Cardiac fibroblast (primary cell): Measurements from ENCODE around the gene MATN4.
A peak's percentile ranks its signal among the peaks of the same experiment; 100 is the strongest.

Experiments
- DNase-seq, 2 donors: peaks; one replicate each; pipeline versions ENCODE4 v3.0.0 to v3.0.0-alpha.2; 2010; ENCODE audit warnings: low read depth in 2 of 2
- H3K4me3 ChIP-seq, 2 donors: replicated peaks in 1 of 2; 1 replicate in 1 of 2; 2 replicates in 1 of 2; pipeline ENCODE4 v1.5.1; 2011; ENCODE audit warnings: low read depth in 2 of 2, low read length in 2 of 2, mild to moderate bottlenecking in 2 of 2, moderate library complexity in 1 of 2
- TF ChIP-seq, protein P1 (sequence below): IDR thresholded peaks from one replicate; pipeline ENCODE4 v1.5.1; 2011; ENCODE audit warnings: low read depth, mild to moderate bottlenecking, low read length, inconsistent platforms

MATN4 gene

DNA sequence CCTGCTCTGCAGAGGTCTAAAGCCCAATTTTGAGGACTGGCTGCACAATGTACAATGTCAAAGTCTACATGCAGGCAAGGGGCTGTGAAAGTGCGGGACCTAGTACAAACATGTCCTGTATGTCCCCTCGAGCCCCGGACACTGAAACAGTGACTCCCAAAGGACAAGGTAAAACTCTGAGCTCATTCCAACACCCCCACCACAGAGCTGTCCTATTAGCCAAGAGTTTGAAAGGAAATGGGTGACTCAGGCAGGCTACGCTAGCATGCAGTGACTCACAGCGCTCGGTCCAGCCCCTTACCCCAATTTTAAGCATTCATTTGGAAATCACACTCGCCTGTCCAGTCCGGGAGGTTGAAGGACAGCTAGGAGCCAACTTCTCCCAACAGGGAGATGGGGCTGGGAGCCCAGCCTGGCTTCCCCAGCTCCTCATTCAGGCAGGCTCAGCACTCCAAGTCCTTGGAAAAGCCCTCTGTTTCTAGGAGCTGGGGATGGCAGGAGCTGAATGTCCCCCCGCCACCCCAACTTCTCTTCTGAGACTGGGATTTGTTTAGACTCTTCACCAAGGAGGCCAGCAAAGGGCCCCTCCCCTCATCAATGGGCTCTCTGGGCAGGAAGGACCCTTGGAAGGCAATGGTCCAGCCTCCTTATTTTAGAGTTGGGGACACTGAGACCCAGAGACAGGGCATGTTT, 36.2 kb upstream of the MATN4 start:
- peak; percentile 90 to 93 for DNase-seq
- TF ChIP-seq, protein P1, sequence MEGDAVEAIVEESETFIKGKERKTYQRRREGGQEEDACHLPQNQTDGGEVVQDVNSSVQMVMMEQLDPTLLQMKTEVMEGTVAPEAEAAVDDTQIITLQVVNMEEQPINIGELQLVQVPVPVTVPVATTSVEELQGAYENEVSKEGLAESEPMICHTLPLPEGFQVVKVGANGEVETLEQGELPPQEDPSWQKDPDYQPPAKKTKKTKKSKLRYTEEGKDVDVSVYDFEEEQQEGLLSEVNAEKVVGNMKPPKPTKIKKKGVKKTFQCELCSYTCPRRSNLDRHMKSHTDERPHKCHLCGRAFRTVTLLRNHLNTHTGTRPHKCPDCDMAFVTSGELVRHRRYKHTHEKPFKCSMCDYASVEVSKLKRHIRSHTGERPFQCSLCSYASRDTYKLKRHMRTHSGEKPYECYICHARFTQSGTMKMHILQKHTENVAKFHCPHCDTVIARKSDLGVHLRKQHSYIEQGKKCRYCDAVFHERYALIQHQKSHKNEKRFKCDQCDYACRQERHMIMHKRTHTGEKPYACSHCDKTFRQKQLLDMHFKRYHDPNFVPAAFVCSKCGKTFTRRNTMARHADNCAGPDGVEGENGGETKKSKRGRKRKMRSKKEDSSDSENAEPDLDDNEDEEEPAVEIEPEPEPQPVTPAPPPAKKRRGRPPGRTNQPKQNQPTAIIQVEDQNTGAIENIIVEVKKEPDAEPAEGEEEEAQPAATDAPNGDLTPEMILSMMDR = no peak
- H3K4me3 ChIP-seq = peak overlapping the region in 1 of 2 donors; percentile 32

DNA sequence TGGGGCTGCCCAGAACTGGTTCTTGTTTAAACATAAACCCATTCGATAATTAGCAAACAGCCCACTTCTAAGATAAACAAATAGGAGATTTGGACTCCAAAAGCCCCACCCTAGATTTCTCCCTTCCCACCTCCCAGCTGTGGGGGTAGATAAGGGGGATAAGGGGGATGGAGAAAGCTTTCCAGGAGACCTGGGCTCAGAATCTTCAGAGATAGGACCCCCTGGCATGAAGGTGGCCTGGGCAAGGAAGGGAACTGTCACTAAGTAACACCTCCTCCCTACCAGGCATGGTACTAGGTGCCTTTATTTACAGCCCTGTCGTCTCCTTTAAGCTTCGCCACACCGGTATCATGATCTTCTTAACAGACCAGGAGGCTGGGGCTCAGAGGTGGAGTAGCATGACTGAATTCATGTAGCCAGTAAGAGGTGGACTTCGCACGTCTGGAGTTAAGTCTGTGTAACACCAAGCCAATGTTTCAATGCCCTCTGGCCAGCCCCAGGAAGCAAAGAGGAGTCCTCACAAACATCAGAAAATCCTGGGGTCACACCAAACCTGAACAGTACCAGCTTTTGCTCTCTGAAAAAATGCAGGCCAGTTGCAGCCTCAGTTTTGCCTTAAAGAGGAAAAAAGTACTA, 35.6 kb upstream of the MATN4 start:
- no peak for DNase-seq
- TF ChIP-seq, protein P1 = no peak
- peak overlapping the region in 1 of 2 donors; percentile 32 for H3K4me3 ChIP-seq

DNA sequence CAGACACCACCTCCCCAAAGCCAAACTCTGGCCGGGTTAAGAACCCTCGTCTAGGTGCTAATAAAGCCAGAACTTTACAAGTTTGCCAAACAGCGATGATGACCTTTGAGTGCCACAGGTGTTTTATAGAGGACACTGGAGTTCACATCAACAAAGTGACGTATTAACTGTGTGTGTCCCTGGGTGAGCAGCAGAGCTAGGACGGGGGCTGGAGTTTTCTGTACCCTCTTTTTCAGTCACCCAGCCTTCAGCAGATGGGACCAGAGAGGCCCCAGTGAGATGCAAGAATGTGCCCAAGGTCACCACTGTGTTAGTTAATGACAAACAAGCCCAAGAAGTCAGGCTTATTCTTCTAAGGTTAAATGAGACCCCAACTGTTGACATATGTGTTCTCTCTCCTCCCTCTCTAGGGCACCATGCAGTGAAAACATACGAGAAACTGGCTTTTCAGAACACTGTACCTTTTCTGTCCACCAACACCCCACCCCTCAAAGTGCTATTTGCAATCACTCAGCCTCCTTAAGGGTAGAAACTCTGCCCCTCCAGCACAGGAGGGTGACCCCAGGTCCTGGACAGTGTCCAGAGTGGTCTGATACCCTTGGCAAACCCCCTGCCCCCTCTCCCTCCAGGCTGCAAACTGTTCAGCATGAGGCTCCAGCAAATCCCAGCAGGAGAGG, 34.9 kb upstream of the MATN4 start:
- DNase-seq = no peak
- H3K4me3 ChIP-seq = no peak overlapping the region

DNA sequence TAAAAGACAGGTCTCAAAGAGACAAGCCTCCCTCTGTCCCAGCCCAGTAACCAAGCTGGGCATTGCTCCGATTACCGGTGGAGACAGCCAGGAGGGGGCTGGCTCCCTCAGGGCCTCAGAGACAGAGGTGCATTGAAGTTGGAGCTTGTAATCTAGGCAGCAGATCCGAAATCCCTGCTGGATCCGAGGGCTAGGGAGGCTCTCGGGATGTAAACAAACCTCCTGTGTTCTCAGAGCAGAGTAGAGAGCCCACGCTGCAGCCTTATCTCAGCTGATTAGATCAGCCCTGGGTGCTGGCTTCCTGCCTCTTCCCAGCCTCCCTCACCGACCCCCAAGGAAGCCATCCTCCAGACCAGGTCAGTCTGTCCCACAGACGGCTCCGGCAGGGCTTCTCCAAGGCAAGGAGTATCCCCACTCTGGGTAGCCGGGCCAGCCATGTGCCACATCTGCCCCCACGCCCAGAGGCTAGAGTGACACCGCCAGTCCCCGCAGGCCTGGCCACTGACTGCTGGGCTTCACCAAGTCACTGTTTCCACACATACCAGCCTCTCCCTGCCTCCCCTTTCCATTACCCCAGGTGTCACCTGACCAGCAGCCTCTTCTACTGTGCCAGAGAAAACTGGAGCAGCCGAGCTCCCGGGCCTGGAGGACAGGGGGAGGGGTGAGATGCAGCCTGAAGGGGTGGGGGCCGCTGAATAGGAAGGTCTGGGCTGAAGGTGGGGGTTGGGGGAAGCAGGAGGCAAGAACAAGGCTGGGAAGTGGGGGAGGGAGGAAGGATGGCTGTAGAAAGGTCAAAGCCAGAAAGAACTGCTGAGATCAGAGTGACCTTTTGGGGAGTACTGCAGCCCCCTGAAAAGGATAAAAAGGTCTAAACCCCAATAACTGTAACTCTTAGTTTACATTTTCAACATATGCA, 34.1 kb upstream of the MATN4 start:
- DNase-seq = peak in 1 of 2 donors; percentile 62
- TF ChIP-seq, protein P1 = no peak
- H3K4me3 ChIP-seq = peak overlapping the region in 1 of 2 donors; percentile 28

More for the DNA sequence above, 34.9 kb upstream of the MATN4 start:
- TF ChIP-seq, protein P1 = no peak

DNA sequence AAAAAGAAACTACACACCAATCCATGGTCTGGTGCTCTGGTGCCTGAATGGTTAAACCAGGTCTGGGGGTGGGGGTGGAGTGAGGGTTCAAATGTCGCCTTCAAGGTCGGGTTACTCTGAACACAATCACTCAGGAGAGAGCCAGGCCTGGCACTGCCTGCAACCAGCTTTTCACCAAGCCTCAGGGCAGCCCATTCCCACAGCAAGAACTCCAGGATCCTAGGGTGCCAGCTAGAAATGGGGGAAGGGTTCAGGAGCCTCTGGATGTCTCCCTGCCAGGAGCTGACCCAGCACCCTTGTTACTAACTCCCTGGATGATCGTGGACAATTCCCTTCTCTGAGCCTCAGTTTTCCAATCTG, 33.5 kb upstream of the MATN4 start:
- DNase-seq = no peak
- no peak overlapping the region for H3K4me3 ChIP-seq
- TF ChIP-seq, protein P1 = no peak

DNA sequence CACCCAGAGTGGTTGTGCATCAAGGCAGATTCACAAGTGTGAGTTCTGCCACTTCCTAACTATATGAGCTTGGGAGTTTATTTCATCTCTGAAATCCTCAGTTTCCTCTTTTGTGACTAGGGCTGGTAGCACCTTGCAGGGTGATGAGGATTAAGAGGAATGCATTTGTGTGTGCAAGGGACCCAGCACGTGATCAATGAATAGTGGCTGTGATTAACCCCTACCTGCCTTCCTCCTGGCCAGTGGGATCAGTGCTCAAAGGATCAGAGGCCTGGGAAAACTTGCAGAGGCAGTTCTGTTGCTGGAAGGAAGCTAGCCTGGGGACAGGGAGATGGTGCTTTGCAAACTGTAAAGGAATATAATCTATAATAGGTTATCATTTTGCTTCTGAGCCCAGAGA, 32.9 kb upstream of the MATN4 start:
- DNase-seq = no peak
- TF ChIP-seq, protein P1 = no peak
- no peak overlapping the region for H3K4me3 ChIP-seq
